HepG2 (cell line): ENCODE measurements around the gene ADAMTS12. TPM values are rescaled to one million over a fixed set of nuclear protein-coding genes. Genes with fewer than 3 reads are reported as not detected.

ENCODE experiments used
- ATAC-seq: fragments of 200-7000 bp; cut with Tn5 transposase; 3 replicates; pipeline ENCODE4 v1.9.1; 2020; ENCODE audit warnings: mild to moderate bottlenecking, moderate library complexity
- BruUV-seq: library from RNA; stranded (reverse); fragments of 400-500 nt; replicated peaks from 2 replicates; lab custom pipeline; 2021; lab: Mats Ljungman, UMichigan
- CTCF ChIA-PET: fragments of 300-600 bp; formaldehyde crosslinking; extraction: SDS; loops from one replicate; lab custom pipeline; 2021; ENCODE audit warnings: low total read pairs, inconsistent platforms, low intra/inter-chr PET ratio; lab: Yijun Ruan, JAX
- POLR2A ChIA-PET: fragments of 350-600 bp; sonication (Branson Sonifier 250); formaldehyde crosslinking; loops from one replicate; lab custom pipeline; 2020; ENCODE audit warnings: antibody characterized with exemption, inconsistent platforms; lab: Yijun Ruan, JAX
- DNase-seq: peaks from one replicate; pipeline ENCODE4 v3.0.0-alpha.2; 2015; ENCODE audit warnings: low spot score
- FAIRE-seq: peaks from 3 replicates; lab custom pipeline; 2011; peaks lifted over from hg19 to GRCh38; lab: Jason Lieb, UNC
- H2AFZ ChIP-seq: one replicate; pipeline ENCODE4 v1.6.1; 2011; ENCODE audit warnings: low read length, inconsistent platforms
- H3K27ac ChIP-seq: fragments of 300-600 bp; 3 replicates; pipeline ENCODE4 v1.8.0; 2011; ENCODE audit warnings: mixed run types, mild to moderate bottlenecking, mixed read lengths, low read length, inconsistent platforms; ENCODE audit not compliant: insufficient read depth; ENCODE audit errors: extremely low read length
- H3K27me3 ChIP-seq, 2 experiments: fragments of 200-600 bp in 1 of 2; 2 replicates in 1 of 2; 3 replicates in 1 of 2; pipeline versions ENCODE4 v1.6.0 to v1.8.0; 2011; ENCODE audit warnings: low read length in 2 of 2, mild to moderate bottlenecking in 2 of 2, moderate library complexity in 2 of 2, inconsistent platforms in 1 of 2; ENCODE audit not compliant: insufficient read depth in 2 of 2, control insufficient read depth in 1 of 2
- H3K36me3 ChIP-seq, 2 experiments: fragments of 200-600 bp in 1 of 2; replicated peaks in 1 of 2; 2 replicates in 1 of 2; 3 replicates in 1 of 2; pipeline versions ENCODE4 v1.5.1 to v1.8.0; 2011; ENCODE audit warnings: low read length in 2 of 2, inconsistent platforms in 1 of 2; ENCODE audit not compliant: insufficient read depth in 2 of 2, control insufficient read depth in 1 of 2
- H3K4me1 ChIP-seq: 2 replicates; pipeline ENCODE4 v1.5.1; 2012; ENCODE audit warnings: low read length, inconsistent platforms; ENCODE audit not compliant: insufficient read depth
- H3K4me2 ChIP-seq: 2 replicates; pipeline ENCODE4 v1.6.0; 2011; ENCODE audit warnings: low read depth, low read length, inconsistent platforms
- H3K4me3 ChIP-seq, 3 experiments: fragments of 200-600 bp in 1 of 3; sonication (generic), shearing (Covaris generic) in 1 of 3; replicated peaks in 1 of 3; 2 replicates each; pipeline ENCODE4 v1.5.1; 2011 to 2016; ENCODE audit warnings: low read length in 3 of 3, inconsistent platforms in 2 of 3, low read depth in 2 of 3, mild to moderate bottlenecking in 2 of 3, control low read depth in 1 of 3, mixed read lengths in 1 of 3; ENCODE audit not compliant: insufficient read depth in 1 of 3
- H3K79me2 ChIP-seq: one replicate; pipeline ENCODE4 v1.6.1; 2011; ENCODE audit warnings: low read length, inconsistent platforms; ENCODE audit not compliant: insufficient read depth
- H3K9ac ChIP-seq: 2 replicates; pipeline ENCODE4 v1.6.0; 2011; ENCODE audit warnings: mild to moderate bottlenecking, low read depth, low read length, inconsistent platforms; ENCODE audit not compliant: insufficient read depth
- H3K9me3 ChIP-seq: 2 replicates; pipeline ENCODE4 v1.5.1; 2012; ENCODE audit warnings: mild to moderate bottlenecking, low read length
- H4K20me1 ChIP-seq: 2 replicates; pipeline ENCODE4 v1.6.0; 2011; ENCODE audit warnings: inconsistent platforms, mild to moderate bottlenecking, low read length, moderate library complexity; ENCODE audit not compliant: insufficient read depth
- FOXP1 ChIP-seq, 2 experiments: fragments of 450-650 bp in 1 of 2; IDR thresholded peaks; 2 replicates each; pipeline ENCODE4 v1.6.1; 2017 to 2018; ENCODE audit warnings: antibody characterized with exemption in 1 of 2
- GRHL1 ChIP-seq: sonication (generic); formaldehyde crosslinking; conservative IDR thresholded peaks from 2 replicates; pipeline ENCODE4 v1.8.0; 2022; ENCODE audit warnings: missing genetic modification reagents
- NPAS2 ChIP-seq: sonication (generic); formaldehyde crosslinking; IDR thresholded peaks from 2 replicates; pipeline ENCODE4 v1.8.0; 2022; ENCODE audit warnings: mild to moderate bottlenecking, missing genetic modification reagents, borderline replicate concordance
- NR2F2 ChIP-seq: IDR thresholded peaks from 2 replicates; pipeline ENCODE4 v1.6.1; 2012; ENCODE audit warnings: low read depth, inconsistent platforms, borderline replicate concordance
- TSC22D2 ChIP-seq: sonication (generic); formaldehyde crosslinking; IDR thresholded peaks from 2 replicates; pipeline ENCODE4 v1.5.1; 2020; ENCODE audit warnings: missing genetic modification reagents, mild to moderate bottlenecking, borderline replicate concordance
- ZNF260 ChIP-seq: sonication (generic); formaldehyde crosslinking; IDR thresholded peaks from 2 replicates; pipeline ENCODE4 v1.4.0; 2020; ENCODE audit warnings: missing genetic modification reagents, low read depth, mild to moderate bottlenecking, borderline replicate concordance
- ZNF570 ChIP-seq: sonication (generic); formaldehyde crosslinking; IDR thresholded peaks from 2 replicates; pipeline ENCODE4 v1.4.0; 2020; ENCODE audit warnings: mild to moderate bottlenecking, missing genetic modification reagents, borderline replicate concordance
- ZNF644 ChIP-seq: IDR thresholded peaks from 2 replicates; pipeline ENCODE4 v1.6.1; 2016; ENCODE audit warnings: low read depth
- WGBS: methylation state at CpG from one replicate; pipeline ENCODE4 v1.1.6; 2017; ENCODE audit warnings: low lambda C conversion rate; 5-methylcytosine and 5-hydroxymethylcytosine counted together
- in situ Hi-C: cut with HindIII; loops from 2 replicates; pipeline ENCODE4 v1.10.0; 2017; ENCODE audit warnings: low pct_unique_long_range_greater_than_20kb; ENCODE audit not compliant: extremely low pct_ligation_motif_present
- intact Hi-C: fragments of 100-400 bp; cut with micrococcal nuclease; formaldehyde crosslinking; loops from one replicate; pipeline ENCODE4 v1.10.0; 2022; ENCODE audit not compliant: unreplicated experiment
- polyA plus RNA-seq, 8 experiments: library from polyadenylated mRNA; depleted of rRNA in 3 of 8; stranded (reverse) in 7 of 8; unstranded in 1 of 8; fragments of >200 nt; fragmentation: Illumina TruSeq in 4 of 8; extraction: Trizol in 4 of 8; gene quantifications; 2 replicates each; pipeline versions ENCODE4 v1.2.1 to v1.2.3, GENCODE V29; 2011 to 2016; ENCODE audit warnings: low read depth in 4 of 8, missing spikeins in 1 of 8, mixed read lengths in 1 of 8; ENCODE audit not compliant: insufficient read depth in 1 of 8
- total RNA-seq, 5 experiments: library from RNA; depleted of rRNA; stranded (reverse); fragments of >200 nt; fragmentation: Illumina TruSeq; extraction: Trizol; gene quantifications; 2 replicates each; pipeline ENCODE4 v1.2.3, GENCODE V29; 2016; ENCODE audit warnings: low read depth in 1 of 5

Gene ADAMTS12
- total and polyA plus RNA-seq, 2 of the 13 experiments (the other 11 are each of a cell fraction or from before 2014, with no cell fraction given) = 0.03 TPM; not detected in 1

- Histone ChIP-seq H3K9ac (no peak overlapping the region), H2AFZ (no peak overlapping the region), H3K4me1 (no peaks in the 10 kb centered on the region), H3K9me3 (no peaks in the 10 kb centered on the region), H4K20me1 (no peaks in the 10 kb centered on the region), H3K27ac (no peak overlapping the region), H3K4me3 (no peak overlapping the region), H3K79me2 (no peaks in the 10 kb centered on the region), H3K27me3 (no peaks in the 10 kb centered on the region; a peak in 1 of 5 replicates), H3K4me2 (no peak overlapping the region), H3K36me3 (no peaks in the 10 kb centered on the region)
- POLR2A ChIA-PET = no interaction called here
- FAIRE-seq (no peak), DNase-seq (no peak), ATAC-seq (no peak)
- 0% methylated on average over 3 of the region's 3 CpGs for WGBS
- TF ChIP-seq FOXP1 (IDR thresholded peaks at IDR 0.05) = no peak
- no peak for TF ChIP-seq FOXP1 (CRISPR knock-in tag; IDR thresholded peaks at IDR 0.05)
- TF ChIP-seq NR2F2 = no peak
- TF ChIP-seq ZNF260 = no peak
- no peak for TF ChIP-seq ZNF644 (CRISPR knock-in tag)
- intact Hi-C loops = no loop called here
- CTCF ChIA-PET = no interaction called here
- no TSS peak for BruUV-seq
- in situ Hi-C loops = no loop called here
Observed at GRCh38 chr5:33701251-33701650, 190.5 kb downstream of the ADAMTS12 start.

GRCh38 chr5:33696411-33696810 is 195.4 kb downstream of the ADAMTS12 start:
- no peaks in the 10 kb centered on the region for H3K4me1 ChIP-seq
- CTCF ChIA-PET = no interaction called here

More at GRCh38 chr5:33696411-33696810, 195.4 kb downstream of the ADAMTS12 start:
- BruUV-seq = no TSS peak
- no peak overlapping the region for H3K4me3 ChIP-seq
- no peaks in the 10 kb centered on the region for H4K20me1 ChIP-seq
- FAIRE-seq (no peak), DNase-seq (no peak), ATAC-seq (no peak)
- H3K27ac ChIP-seq = no peak overlapping the region
- H3K36me3 ChIP-seq = no peaks in the 10 kb centered on the region
- no peak overlapping the region for H3K4me2 ChIP-seq
- H3K79me2 ChIP-seq = no peaks in the 10 kb centered on the region
- H3K9me3 ChIP-seq = peaks cover 7% of the 10 kb centered on the region; the same call in 1 of the 2 replicates
- in situ Hi-C loops = no loop called here
- WGBS = 26% methylated on average over 3 of the region's 3 CpGs
- no peak overlapping the region for H2AFZ ChIP-seq
- POLR2A ChIA-PET = no interaction called here
- H3K9ac ChIP-seq = no peak overlapping the region
- TF ChIP-seq NPAS2 (CRISPR knock-in tag) = no peak
- TF ChIP-seq GRHL1 (CRISPR knock-in tag) = no peak
- no peak for TF ChIP-seq TSC22D2 (CRISPR knock-in tag)
- no peak for TF ChIP-seq ZNF570
- TF ChIP-seq, all 625 proteins: peak for 0
- intact Hi-C loops = no loop called here
- no peaks in the 10 kb centered on the region; a peak in 1 of 5 replicates for H3K27me3 ChIP-seq
